Measurements from ENCODE around the gene M1AP.

The M1AP gene

GRCh38 chr2:74537140-74537539 is 111.0 kb downstream of the M1AP start:
- TF ChIP-seq POLR2AphosphoS5 (IDR thresholded peaks at IDR 0.05; ENCODE audit: low read depth, low read length) (no peak), POLR2A (IDR thresholded peaks at IDR 0.05; ENCODE audit: low read depth, low read length) (no peak; the same call in 1 of the 2 replicates), TAF1 (IDR thresholded peaks at IDR 0.05; ENCODE audit: borderline replicate concordance, low read depth, low read length) (no peak)
- FAIRE-seq (peak; percentile 27), DNase-seq (ENCODE audit: insufficient read length) (no peak)

- TF ChIP-seq POLR2A (IDR thresholded peaks at IDR 0.05; ENCODE audit: low read depth, low read length) = no peak
- no peak for FAIRE-seq
- no peak for DNase-seq (ENCODE audit: insufficient read length)
Measured at GRCh38 chr2:74536166-74536950, 111.8 kb downstream of the M1AP start.

- TF ChIP-seq POLR2A (IDR thresholded peaks at IDR 0.05; ENCODE audit: low read depth, low read length) = no peak
- no peak for TF ChIP-seq TAF1 (IDR thresholded peaks at IDR 0.05; ENCODE audit: borderline replicate concordance, low read depth, low read length)
- DNase-seq (ENCODE audit: insufficient read length) (no peak), FAIRE-seq (no peak)
Measured at GRCh38 chr2:74535440-74535965, 112.6 kb downstream of the M1AP start.

- DNase-seq (ENCODE audit: insufficient read length) (no peak), FAIRE-seq (no peak)
- peak; percentile 44 for TF ChIP-seq POLR2AphosphoS5 (IDR thresholded peaks at IDR 0.05; ENCODE audit: low read depth, low read length)
- TF ChIP-seq TAF1 (IDR thresholded peaks at IDR 0.05; ENCODE audit: borderline replicate concordance, low read depth, low read length) = no peak
- TF ChIP-seq POLR2A (IDR thresholded peaks at IDR 0.05; ENCODE audit: low read depth, low read length) = 0 out of 2 replicates have a peak, but pooled peaks have one; percentile 12
Measured at GRCh38 chr2:74534411-74534810, 113.7 kb downstream of the M1AP start.

- FAIRE-seq (no peak), DNase-seq (ENCODE audit: insufficient read length) (no peak)
- TF ChIP-seq TAF1 (IDR thresholded peaks at IDR 0.05; ENCODE audit: borderline replicate concordance, low read depth, low read length) = no peak
- 0 out of 2 replicates have a peak, but pooled peaks have one; percentile 45 for TF ChIP-seq POLR2AphosphoS5 (IDR thresholded peaks at IDR 0.05; ENCODE audit: low read depth, low read length)
- TF ChIP-seq POLR2A (IDR thresholded peaks at IDR 0.05; ENCODE audit: low read depth, low read length) = peak; percentile 42; the same call in 1 of the 2 replicates
Measured at GRCh38 chr2:74533464-74533863, 114.7 kb downstream of the M1AP start.

- DNase-seq (ENCODE audit: insufficient read length) = no peak
- FAIRE-seq = no peak
- TF ChIP-seq POLR2A (IDR thresholded peaks at IDR 0.05; ENCODE audit: low read depth, low read length) = no peak
- TF ChIP-seq TAF1 (IDR thresholded peaks at IDR 0.05; ENCODE audit: borderline replicate concordance, low read depth, low read length) = no peak
- TF ChIP-seq POLR2AphosphoS5 (IDR thresholded peaks at IDR 0.05; ENCODE audit: low read depth, low read length) = no peak
Measured at GRCh38 chr2:74532222-74532621, 115.9 kb downstream of the M1AP start.

- no peak for TF ChIP-seq POLR2A (IDR thresholded peaks at IDR 0.05; ENCODE audit: low read depth, low read length)
- no peak for DNase-seq (ENCODE audit: insufficient read length)
- no peak for FAIRE-seq
Measured at GRCh38 chr2:74531666-74532065, 116.5 kb downstream of the M1AP start.

GRCh38 chr2:74530239-74531187 is 117.6 kb downstream of the M1AP start:
- FAIRE-seq (peak; percentile 92), DNase-seq (ENCODE audit: insufficient read length) (no peak)
- TF ChIP-seq TAF1 (IDR thresholded peaks at IDR 0.05; ENCODE audit: borderline replicate concordance, low read depth, low read length) (peak; percentile 57), POLR2AphosphoS5 (IDR thresholded peaks at IDR 0.05; ENCODE audit: low read depth, low read length) (peak; percentile 52; the same call in 1 of the 2 replicates), POLR2A (IDR thresholded peaks at IDR 0.05; ENCODE audit: low read depth, low read length) (peak; percentile 68)

- TF ChIP-seq POLR2A (IDR thresholded peaks at IDR 0.05; ENCODE audit: low read depth, low read length) = peak; percentile 91
- peak; percentile 75; the same call in 1 of the 2 replicates for TF ChIP-seq POLR2AphosphoS5 (IDR thresholded peaks at IDR 0.05; ENCODE audit: low read depth, low read length)
- peak; percentile 95 for TF ChIP-seq TAF1 (IDR thresholded peaks at IDR 0.05; ENCODE audit: borderline replicate concordance, low read depth, low read length)
- DNase-seq (ENCODE audit: insufficient read length) (peak; percentile 99), FAIRE-seq (peak; percentile 93)
Measured at GRCh38 chr2:74529357-74530238, 118.5 kb downstream of the M1AP start, which contains the start of the genes AUP1 and HTRA2. TSS of gene AUP1 (minus strand) at chr2:74529706. CDS start at chr2:74529629, 77 bp downstream. TSS of gene HTRA2 (plus strand) at chr2:74529933. CDS start at chr2:74530007, 74 bp downstream.

- TF ChIP-seq TAF1 (IDR thresholded peaks at IDR 0.05; ENCODE audit: borderline replicate concordance, low read depth, low read length) = no peak
- no peak for TF ChIP-seq POLR2AphosphoS5 (IDR thresholded peaks at IDR 0.05; ENCODE audit: low read depth, low read length)
- no peak for TF ChIP-seq POLR2A (IDR thresholded peaks at IDR 0.05; ENCODE audit: low read depth, low read length)
- DNase-seq (ENCODE audit: insufficient read length) = no peak
- FAIRE-seq = no peak
Measured at GRCh38 chr2:74528600-74529356, 119.4 kb downstream of the M1AP start.

Measured in GM12892 (cell line).